HG03565 (cell line): Measurements from ENCODE around the gene CYCS.

Experiments
- ATAC-seq: cut with Tn5 transposase; IDR thresholded peaks from one replicate; pipeline ENCODE4 v1.9.1; 2021; ENCODE audit warnings: mild to moderate bottlenecking, moderate library complexity; ENCODE audit not compliant: unreplicated experiment

The CYCS gene

GRCh38 chr7:25125137-25125946 lies at the start of gene CYCS:
Gene CYCS, minus strand, starts transcription at chr7:25125260. Its CDS starts 1,141 bp downstream, at chr7:25124119.
- peak; percentile 94 for ATAC-seq

- ATAC-seq, result no peak
These were observed 48.1 kb upstream of the CYCS start for GRCh38 chr7:25173184-25173583.

GRCh38 chr7:25171516-25171915 lies 46.5 kb upstream of the CYCS start:
- no peak for ATAC-seq

GRCh38 chr7:25171071-25171470 lies 46.0 kb upstream of the CYCS start:
- no peak for ATAC-seq

GRCh38 chr7:25169683-25170082 lies 44.6 kb upstream of the CYCS start:
- no peak for ATAC-seq

GRCh38 chr7:25168145-25168544 lies 43.1 kb upstream of the CYCS start:
- ATAC-seq, result no peak

- no peak for ATAC-seq
These were observed 42.3 kb upstream of the CYCS start for GRCh38 chr7:25167262-25167843.

GRCh38 chr7:25159983-25160596 lies 35.0 kb upstream of the CYCS start:
- peak; percentile 49 for ATAC-seq

- ATAC-seq, result no peak
These were observed 33.9 kb upstream of the CYCS start for GRCh38 chr7:25158966-25159365.

GRCh38 chr7:25151773-25152172 lies 26.7 kb upstream of the CYCS start:
- no peak for ATAC-seq

- ATAC-seq, result no peak
These were observed 24.8 kb upstream of the CYCS start for GRCh38 chr7:25149836-25150235.

- ATAC-seq, result no peak
These were observed 23.9 kb upstream of the CYCS start for GRCh38 chr7:25148772-25149575.

- ATAC-seq, result no peak
These were observed 18.7 kb upstream of the CYCS start for GRCh38 chr7:25143763-25144162.

GRCh38 chr7:25139536-25139935 lies 14.5 kb upstream of the CYCS start:
- no peak for ATAC-seq

- no peak for ATAC-seq
These were observed 9.4 kb upstream of the CYCS start for GRCh38 chr7:25134358-25135010.

GRCh38 chr7:25132430-25132829 lies 7.4 kb upstream of the CYCS start:
- no peak for ATAC-seq

- ATAC-seq, result no peak
These were observed 1.7 kb upstream of the CYCS start for GRCh38 chr7:25126751-25127150.

- ATAC-seq, result no peak
These were observed 459 bp downstream of the CYCS start for GRCh38 chr7:25124465-25125136.

GRCh38 chr7:25122373-25122772 lies 2.7 kb downstream of the CYCS start:
- no peak for ATAC-seq

GRCh38 chr7:25121599-25121998 lies 3.5 kb downstream of the CYCS start:
- ATAC-seq, result no peak
